GM23248 (cell line): ENCODE measurements around the gene SIGLEC14. TPM values are rescaled to one million over a fixed set of nuclear protein-coding genes. Genes with fewer than 3 reads are reported as not detected.
A peak's percentile ranks its signal among the peaks of the same experiment; 100 is the strongest.
"Not testable (repeated sequence)": the region's sequence is repeated elsewhere in the genome, so short reads cannot be mapped to it uniquely, and the experiment has no call there.

Experiments used
- DNase-seq: peaks from one replicate; pipeline ENCODE4 v3.0.0-alpha.2; 2015
- H2AFZ ChIP-seq: fragments of 200-600 bp; sonication (generic); 2 replicates; pipeline ENCODE4 v1.6.1; 2016; ENCODE audit warnings: antibody characterized with exemption
- H3F3A ChIP-seq: fragments of 200-600 bp; sonication (generic); 2 replicates; pipeline ENCODE4 v1.6.1; 2016; ENCODE audit warnings: mild to moderate bottlenecking, antibody characterized with exemption, mixed run types; ENCODE audit not compliant: insufficient read depth
- H3K27ac ChIP-seq: fragments of 200-600 bp; sonication (generic); 2 replicates; pipeline ENCODE4 v1.5.1; 2016; ENCODE audit warnings: mild to moderate bottlenecking
- H3K27me3 ChIP-seq: fragments of 200-600 bp; sonication (generic); replicated peaks from 2 replicates; pipeline ENCODE4 v1.6.1; 2016; ENCODE audit warnings: mild to moderate bottlenecking; ENCODE audit not compliant: insufficient read depth
- H3K36me3 ChIP-seq: fragments of 200-600 bp; sonication (generic); 2 replicates; pipeline ENCODE4 v1.6.1; 2016; ENCODE audit warnings: low read depth, mild to moderate bottlenecking
- H3K4me1 ChIP-seq: fragments of 200-600 bp; sonication (generic); 2 replicates; pipeline ENCODE4 v1.6.1; 2016; ENCODE audit warnings: mild to moderate bottlenecking; ENCODE audit not compliant: insufficient read depth
- H3K4me2 ChIP-seq: fragments of 200-600 bp; sonication (generic); one replicate; pipeline ENCODE4 v1.6.1; 2016; ENCODE audit warnings: mild to moderate bottlenecking; ENCODE audit not compliant: unreplicated experiment
- H3K4me3 ChIP-seq: fragments of 200-600 bp; sonication (generic); 2 replicates; pipeline ENCODE4 v1.5.1; 2016; ENCODE audit warnings: mild to moderate bottlenecking
- H3K79me2 ChIP-seq: fragments of 200-600 bp; sonication (generic); 2 replicates; pipeline ENCODE4 v1.6.1; 2016; ENCODE audit warnings: mild to moderate bottlenecking; ENCODE audit not compliant: insufficient read depth
- H3K9ac ChIP-seq: fragments of 200-600 bp; sonication (generic); 2 replicates; pipeline ENCODE4 v1.6.1; 2016; ENCODE audit warnings: mild to moderate bottlenecking
- H3K9me2 ChIP-seq: fragments of 200-600 bp; sonication (generic); 2 replicates; pipeline ENCODE4 v1.6.1; 2016; ENCODE audit warnings: mixed run types, mild to moderate bottlenecking, moderate library complexity; ENCODE audit not compliant: insufficient read depth
- H3K9me3 ChIP-seq: fragments of 200-600 bp; sonication (generic); one replicate; pipeline ENCODE4 v1.6.1; 2017; ENCODE audit warnings: low read depth
- H4K20me1 ChIP-seq: fragments of 200-600 bp; sonication (generic); 2 replicates; pipeline ENCODE4 v1.6.0; 2016; ENCODE audit not compliant: insufficient read depth
- EZH2 ChIP-seq: fragments of 200-600 bp; sonication (generic); IDR thresholded peaks from 2 replicates; pipeline ENCODE4 v1.6.1; 2018; ENCODE audit warnings: antibody characterized with exemption, mild to moderate bottlenecking; ENCODE audit not compliant: insufficient read depth, poor library complexity, severe bottlenecking
- EZH2phosphoT487 ChIP-seq: fragments of 200-600 bp; sonication (generic); IDR thresholded peaks from 2 replicates; pipeline ENCODE4 v1.6.1; 2018; ENCODE audit warnings: antibody characterized with exemption, moderate library complexity, mild to moderate bottlenecking, low read depth; ENCODE audit not compliant: insufficient read depth
- WGBS, 2 experiments: methylation state at CpG; one replicate each; pipeline ENCODE4 v1.1.6; 2015 to 2017; ENCODE audit warnings: low lambda C conversion rate in 2 of 2, low coverage in 1 of 2; ENCODE audit errors: missing lambda C conversion rate in 2 of 2; 5-methylcytosine and 5-hydroxymethylcytosine counted together
- in situ Hi-C: fragments of 300-500 bp; cut with MboI; formaldehyde crosslinking; loops from 2 replicates; pipeline ENCODE4 v1.15.0; 2020
- polyA plus RNA-seq: library from polyadenylated mRNA; unstranded; fragments of >200 nt; fragmentation: Nextera tagmentation; extraction: Ambion mirVana; gene quantifications from 2 replicates; pipeline ENCODE4 v1.2.1, GENCODE V29; 2016
- total RNA-seq: library from RNA; depleted of rRNA; stranded (reverse); fragments of >200 nt; shearing (Covaris generic); gene quantifications from 2 replicates; pipeline ENCODE4 v1.2.3, GENCODE V29; 2014

The SIGLEC14 gene
- total and polyA plus RNA-seq, 2 experiments from 2014 or later: not detected

- H3K9me2 ChIP-seq: no peaks in the 10 kb centered on the region
- in situ Hi-C loops: no loop called here
These were observed 5.0 kb downstream of the SIGLEC14 start for GRCh38 chr19:51641648-51642047.

GRCh38 chr19:51640386-51640785, 6.2 kb downstream of the SIGLEC14 start:
- no peak overlapping the region for H3K9ac ChIP-seq
- 59 to 60% methylated on average over 3 of the region's 3 CpGs for WGBS, 2 experiments
- no peak overlapping the region for H3K4me2 ChIP-seq
- H3K9me3 ChIP-seq: no peaks in the 10 kb centered on the region
- TF ChIP-seq EZH2: no peak
- TF ChIP-seq EZH2phosphoT487: no peak
- H3K9me2 ChIP-seq: no peaks in the 10 kb centered on the region
- no peaks in the 10 kb centered on the region for H3K79me2 ChIP-seq
- no peaks in the 10 kb centered on the region for H3K36me3 ChIP-seq
- no peak for DNase-seq
- in situ Hi-C loops: no loop called here
- H4K20me1 ChIP-seq: no peaks in the 10 kb centered on the region
- H3K4me3 ChIP-seq: no peak overlapping the region
- H3F3A ChIP-seq: no peaks in the 10 kb centered on the region
- no peak overlapping the region for H3K27ac ChIP-seq
- no peak overlapping the region for H2AFZ ChIP-seq
- no peaks in the 10 kb centered on the region for H3K4me1 ChIP-seq
- peaks cover 9% of the 10 kb centered on the region; the same call in 1 of the 2 replicates for H3K27me3 ChIP-seq

More at GRCh38 chr19:51641648-51642047, 5.0 kb downstream of the SIGLEC14 start:
- no peak for DNase-seq
- H3K36me3 ChIP-seq: no peaks in the 10 kb centered on the region
- no peak overlapping the region for H3K4me2 ChIP-seq
- no peaks in the 10 kb centered on the region for H3K79me2 ChIP-seq
- TF ChIP-seq EZH2: no peak
- no peak for TF ChIP-seq EZH2phosphoT487
- H2AFZ ChIP-seq: no peak overlapping the region
- no peaks in the 10 kb centered on the region for H3F3A ChIP-seq
- H3K27ac ChIP-seq: no peak overlapping the region
- H3K4me1 ChIP-seq: no peaks in the 10 kb centered on the region
- no peaks in the 10 kb centered on the region for H4K20me1 ChIP-seq
- no peak overlapping the region for H3K9ac ChIP-seq
- H3K9me3 ChIP-seq: no peaks in the 10 kb centered on the region
- peaks cover 9% of the 10 kb centered on the region; the same call in 1 of the 2 replicates for H3K27me3 ChIP-seq
- H3K4me3 ChIP-seq: no peak overlapping the region

GRCh38 chr19:51639916-51640315, 6.7 kb downstream of the SIGLEC14 start:
- no peaks in the 10 kb centered on the region for H4K20me1 ChIP-seq
- WGBS, 2 experiments: 18 to 27% methylated on average over 4 of the region's 4 CpGs
- H3K27me3 ChIP-seq: peaks cover 9% of the 10 kb centered on the region; the same call in 1 of the 2 replicates
- no peak for TF ChIP-seq EZH2phosphoT487
- TF ChIP-seq EZH2: no peak
- in situ Hi-C loops: no loop called here
- no peaks in the 10 kb centered on the region for H3K36me3 ChIP-seq
- no peaks in the 10 kb centered on the region for H3F3A ChIP-seq
- no peaks in the 10 kb centered on the region for H3K9me2 ChIP-seq
- no peak overlapping the region for H2AFZ ChIP-seq
- no peaks in the 10 kb centered on the region for H3K9me3 ChIP-seq
- H3K27ac ChIP-seq: no peak overlapping the region
- no peak overlapping the region for H3K4me3 ChIP-seq
- no peaks in the 10 kb centered on the region for H3K79me2 ChIP-seq
- H3K4me1 ChIP-seq: no peaks in the 10 kb centered on the region
- DNase-seq: no peak
- H3K4me2 ChIP-seq: no peak overlapping the region
- H3K9ac ChIP-seq: no peak overlapping the region

GRCh38 chr19:51637362-51637978, 9.2 kb downstream of the SIGLEC14 start:
- Histone ChIP-seq H3K27ac (no peak overlapping the region), H3K36me3 (no peaks in the 10 kb centered on the region), H3F3A (no peaks in the 10 kb centered on the region), H3K79me2 (no peaks in the 10 kb centered on the region), H3K4me1 (no peaks in the 10 kb centered on the region), H3K4me3 (no peak overlapping the region), H2AFZ (no peak overlapping the region), H4K20me1 (no peaks in the 10 kb centered on the region), H3K9me3 (no peaks in the 10 kb centered on the region), H3K27me3 (peaks cover 9% of the 10 kb centered on the region; the same call in 1 of the 2 replicates), H3K9me2 (no peaks in the 10 kb centered on the region), H3K9ac (no peak overlapping the region), H3K4me2 (no peak overlapping the region)
- in situ Hi-C loops: no loop called here
- peak; percentile 36 for DNase-seq
- no peak for TF ChIP-seq EZH2
- TF ChIP-seq EZH2phosphoT487: no peak
- 4 to 10% methylated on average over 5 of the region's 5 CpGs for WGBS, 2 experiments

DNA sequence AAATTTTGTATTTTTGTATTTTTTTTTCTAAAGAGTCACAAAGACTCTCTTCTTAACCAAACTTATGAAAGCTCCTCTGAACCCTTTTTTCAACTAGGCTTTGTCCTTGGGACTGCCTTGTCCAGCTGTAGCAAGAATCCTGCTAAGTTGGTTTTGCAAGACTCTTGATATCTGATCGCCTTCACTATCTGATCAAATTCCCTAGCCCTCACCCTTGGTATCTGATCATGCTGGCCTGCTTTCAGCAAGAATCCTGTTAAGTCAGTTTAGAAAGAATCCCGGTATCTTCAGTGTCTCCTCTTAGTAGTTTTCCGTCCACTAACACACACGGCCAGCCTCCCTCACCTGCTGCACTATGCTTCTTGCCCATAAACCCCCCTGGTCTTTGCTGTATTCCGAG, 14.5 kb downstream of the SIGLEC14 start:
- WGBS, 2 experiments: 21 to 27% methylated on average over 5 of the region's 5 CpGs

GRCh38 chr19:51630315-51630714, 16.3 kb downstream of the SIGLEC14 start, which contains the start of gene SIGLEC5:
TSS of gene SIGLEC5 (minus strand) at chr19:51630401. CDS start at chr19:51630335, 66 bp downstream.
- H3F3A ChIP-seq, H3K27ac ChIP-seq, H3K9me3 ChIP-seq, H2AFZ ChIP-seq, H3K9ac ChIP-seq, H3K9me2 ChIP-seq, H3K79me2 ChIP-seq, H3K4me2 ChIP-seq, DNase-seq, H3K4me1 ChIP-seq, H3K4me3 ChIP-seq, H3K36me3 ChIP-seq, H4K20me1 ChIP-seq, in situ Hi-C loops: not testable (repeated sequence)
- peaks cover 23% of the 10 kb centered on the region for H3K27me3 ChIP-seq
- WGBS, 2 experiments: 34 to 37% methylated on average over 5 to 11 of the region's 13 CpGs

More for the DNA sequence above, 14.5 kb downstream of the SIGLEC14 start:
- Histone ChIP-seq H3K9me2 (no peaks in the 10 kb centered on the region), H3K36me3 (no peaks in the 10 kb centered on the region), H3F3A (no peaks in the 10 kb centered on the region), H3K27me3 (peaks cover 9% of the 10 kb centered on the region; the same call in 1 of the 2 replicates), H3K79me2 (no peaks in the 10 kb centered on the region), H3K4me2 (no peak overlapping the region), H3K27ac (no peak overlapping the region), H3K9ac (no peak overlapping the region), H2AFZ (no peak overlapping the region), H4K20me1 (no peaks in the 10 kb centered on the region), H3K4me3 (no peak overlapping the region), H3K9me3 (no peaks in the 10 kb centered on the region), H3K4me1 (no peaks in the 10 kb centered on the region)
- DNase-seq: no peak
- TF ChIP-seq EZH2phosphoT487 (no peak), EZH2 (no peak)
- in situ Hi-C loops: no loop called here
